Left renal pelvis (tissue), 4 donors: ENCODE data around the gene WT1. TPM values are rescaled to one million over a fixed set of nuclear protein-coding genes. Genes with fewer than 3 reads are reported as not detected.

Experiments
- DNase-seq, 4 donors: peaks; one replicate each; pipeline ENCODE4 v3.0.0-alpha.2; 2013; ENCODE audit warnings: low read depth in 4 of 4, low spot score in 3 of 4
- polyA plus RNA-seq, 4 donors: library from polyadenylated mRNA; unstranded; fragments of 120-200 nt; gene quantifications; one replicate each; pipeline ENCODE4 v1.2.1, GENCODE V29; 2013; ENCODE audit not compliant: insufficient read length in 4 of 4

The WT1 gene
- polyA plus RNA-seq, 4 donors: 126 to 248 (median 228) TPM

- no peak for DNase-seq
Measured at GRCh38 chr11:32438866-32439489, 3.6 kb upstream of the WT1 start.

GRCh38 chr11:32438346-32438865 is 3.1 kb upstream of the WT1 start:
- DNase-seq: no peak

GRCh38 chr11:32437495-32438345 is 2.4 kb upstream of the WT1 start:
- no peak for DNase-seq

GRCh38 chr11:32436751-32437494 is 1.6 kb upstream of the WT1 start:
- no peak for DNase-seq

GRCh38 chr11:32435942-32436750 is 807 bp upstream of the WT1 start:
- DNase-seq: no peak

- DNase-seq: no peak
Measured at GRCh38 chr11:32435152-32435480, 223 bp downstream of the WT1 start.

GRCh38 chr11:32434356-32435151 is 785 bp downstream of the WT1 start:
- DNase-seq: no peak

- DNase-seq: no peak
Measured at GRCh38 chr11:32433914-32434355, 1.4 kb downstream of the WT1 start.

GRCh38 chr11:32433101-32433913 is 2.0 kb downstream of the WT1 start:
- DNase-seq: no peak

- no peak for DNase-seq
Measured at GRCh38 chr11:32432565-32432964, 2.8 kb downstream of the WT1 start.

GRCh38 chr11:32430568-32431381 is 4.6 kb downstream of the WT1 start:
- DNase-seq: no peak

GRCh38 chr11:32429477-32429876 is 5.9 kb downstream of the WT1 start:
- no peak for DNase-seq

GRCh38 chr11:32428665-32429303 is 6.6 kb downstream of the WT1 start:
- DNase-seq: no peak

- DNase-seq: no peak
Measured at GRCh38 chr11:32427935-32428664, 7.2 kb downstream of the WT1 start.

GRCh38 chr11:32427616-32427934 is 7.8 kb downstream of the WT1 start:
- DNase-seq: no peak

GRCh38 chr11:32426819-32427615 is 8.3 kb downstream of the WT1 start:
- no peak for DNase-seq
